ENCODE measurements around the gene NXPE3. TPM values are rescaled to one million over a fixed set of nuclear protein-coding genes. Genes with fewer than 3 reads are reported as not detected.

The NXPE3 gene
- total RNA-seq, 1 donor from 2014 or later, result 24.8 TPM

- DNase-seq, result no peak
These were observed 50.4 kb downstream of the NXPE3 start for GRCh38 chr3:101829437-101829830.

- DNase-seq, result no peak
These were observed 50.9 kb downstream of the NXPE3 start for GRCh38 chr3:101829874-101830273.

GRCh38 chr3:101833446-101833974 lies 54.5 kb downstream of the NXPE3 start:
- no peak for DNase-seq

- DNase-seq, result no peak
These were observed 56.7 kb downstream of the NXPE3 start for GRCh38 chr3:101835676-101836075.

GRCh38 chr3:101836160-101836559 lies 57.1 kb downstream of the NXPE3 start:
- DNase-seq, result no peak

GRCh38 chr3:101836652-101837598 lies 57.9 kb downstream of the NXPE3 start:
- DNase-seq, result peak; percentile 67

- DNase-seq, result no peak
These were observed 59.7 kb downstream of the NXPE3 start for GRCh38 chr3:101838691-101839090.

GRCh38 chr3:101840066-101840465 lies 61.1 kb downstream of the NXPE3 start:
- DNase-seq, result no peak

GRCh38 chr3:101842245-101842934 lies 63.4 kb downstream of the NXPE3 start:
- DNase-seq, result no peak

GRCh38 chr3:101842935-101843330 lies 63.9 kb downstream of the NXPE3 start:
- no peak for DNase-seq

GRCh38 chr3:101845425-101845824 lies 66.4 kb downstream of the NXPE3 start:
- no peak for DNase-seq

GRCh38 chr3:101846709-101847108 lies 67.7 kb downstream of the NXPE3 start:
- DNase-seq, result no peak

- no peak for DNase-seq
These were observed 68.3 kb downstream of the NXPE3 start for GRCh38 chr3:101847328-101847727.

- DNase-seq, result no peak
These were observed 69.3 kb downstream of the NXPE3 start for GRCh38 chr3:101848326-101848725.

GRCh38 chr3:101848754-101849713 lies 70.0 kb downstream of the NXPE3 start, which contains the start of gene NFKBIZ:
Gene NFKBIZ (plus strand): TSS chr3:101849514. CDS start chr3:101849629, 115 bp downstream.
- peak; percentile 97 for DNase-seq

GRCh38 chr3:101849714-101850245 lies 70.8 kb downstream of the NXPE3 start:
- no peak for DNase-seq

- DNase-seq, result peak; percentile 64
These were observed 71.4 kb downstream of the NXPE3 start for GRCh38 chr3:101850246-101851051.

- peak; percentile 30 for DNase-seq
These were observed 72.2 kb downstream of the NXPE3 start for GRCh38 chr3:101851072-101851770.

GRCh38 chr3:101851850-101852714 lies 73.1 kb downstream of the NXPE3 start:
- DNase-seq, result no peak

All from tongue (tissue), 2 donors.